Parathyroid adenoma (tissue), 2 donors: ENCODE results near the gene CELA2A.

Experiments
- H2AFZ ChIP-seq: fragments of 300-600 bp; sonication (generic); one replicate; pipeline ENCODE4 v1.7.0; 2017; ENCODE audit warnings: antibody characterized with exemption, mild to moderate bottlenecking
- H3K27ac ChIP-seq: fragments of 300-600 bp; sonication (generic); one replicate; pipeline ENCODE4 v1.7.0; 2017
- H3K27me3 ChIP-seq: fragments of 300-600 bp; sonication (generic); one replicate; pipeline ENCODE4 v1.7.0; 2017; ENCODE audit warnings: low read length; ENCODE audit not compliant: control insufficient read depth, insufficient read depth
- H3K36me3 ChIP-seq: fragments of 300-600 bp; sonication (generic); one replicate; pipeline ENCODE4 v1.7.0; 2017; ENCODE audit warnings: low read length; ENCODE audit not compliant: control insufficient read depth, insufficient read depth
- H3K4me1 ChIP-seq: fragments of 300-600 bp; sonication (generic); one replicate; pipeline ENCODE4 v1.7.0; 2017; ENCODE audit warnings: control low read depth
- H3K4me2 ChIP-seq: fragments of 300-600 bp; sonication (generic); one replicate; pipeline ENCODE4 v1.7.0; 2017; ENCODE audit warnings: low read length
- H3K4me3 ChIP-seq: fragments of 300-600 bp; sonication (generic); one replicate; pipeline ENCODE4 v1.7.0; 2017; ENCODE audit warnings: low read depth, low read length
- H3K79me2 ChIP-seq: fragments of 300-600 bp; sonication (generic); one replicate; pipeline ENCODE4 v1.7.0; 2017; ENCODE audit warnings: control low read depth
- H3K9ac ChIP-seq: fragments of 300-600 bp; sonication (generic); one replicate; pipeline ENCODE4 v1.7.0; 2017; ENCODE audit warnings: mild to moderate bottlenecking
- H3K9me3 ChIP-seq: fragments of 300-600 bp; sonication (generic); one replicate; pipeline ENCODE4 v1.7.0; 2017; ENCODE audit warnings: low read length; ENCODE audit not compliant: control insufficient read depth
- CTCF ChIP-seq: fragments of 300-600 bp; sonication (generic); IDR thresholded peaks from one replicate; pipeline ENCODE4 v1.7.0; 2017; ENCODE audit warnings: antibody characterized with exemption, mild to moderate bottlenecking
- donor health status: primary hyperparathyroidism.

Gene CELA2A

DNA sequence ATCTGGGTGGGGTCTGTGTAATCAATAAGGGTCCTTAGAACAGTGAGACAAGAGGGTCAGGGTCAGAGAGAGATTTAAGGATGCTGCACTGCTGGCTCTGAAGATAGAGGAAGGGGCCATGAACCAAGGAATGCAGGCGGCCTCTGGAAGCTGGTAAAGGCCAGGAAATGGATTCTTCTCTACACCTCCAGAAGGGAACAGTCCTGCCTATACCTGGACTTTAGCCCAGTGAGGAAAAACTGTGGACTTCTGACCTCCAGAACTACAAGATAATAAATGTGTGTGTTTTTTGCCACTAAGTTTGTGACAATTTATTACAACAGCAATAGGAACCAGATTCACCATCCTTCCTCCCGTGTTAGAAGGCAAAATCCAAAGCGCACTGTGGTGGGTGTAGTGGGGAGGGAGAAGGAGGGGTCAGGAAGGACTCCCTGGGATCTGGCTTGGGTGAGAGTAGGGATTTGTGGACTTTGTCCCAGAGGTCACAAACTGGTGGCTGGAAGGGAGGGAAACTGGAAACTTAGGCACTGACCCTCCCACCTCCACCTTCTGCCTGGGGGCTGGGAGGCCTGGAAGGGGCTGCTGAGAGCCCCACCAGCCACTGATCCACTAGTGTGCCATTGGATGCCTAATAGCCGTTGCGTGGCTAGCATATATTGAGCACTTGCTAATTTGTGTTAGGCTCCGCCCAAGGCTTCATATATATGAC lies 5.4 kb upstream of the CELA2A start:
- H3K27ac ChIP-seq, result no peak overlapping the region
- H3K27me3 ChIP-seq, result no peaks in the 10 kb centered on the region
- no peak overlapping the region for H3K4me2 ChIP-seq
- no peak for TF ChIP-seq CTCF
- no peaks in the 10 kb centered on the region for H3K36me3 ChIP-seq
- H3K79me2 ChIP-seq, result no peaks in the 10 kb centered on the region
- no peak overlapping the region for H2AFZ ChIP-seq
- H3K9ac ChIP-seq, result no peak overlapping the region
- no peak overlapping the region for H3K4me3 ChIP-seq
- H3K4me1 ChIP-seq, result no peaks in the 10 kb centered on the region
- no peaks in the 10 kb centered on the region for H3K9me3 ChIP-seq

DNA sequence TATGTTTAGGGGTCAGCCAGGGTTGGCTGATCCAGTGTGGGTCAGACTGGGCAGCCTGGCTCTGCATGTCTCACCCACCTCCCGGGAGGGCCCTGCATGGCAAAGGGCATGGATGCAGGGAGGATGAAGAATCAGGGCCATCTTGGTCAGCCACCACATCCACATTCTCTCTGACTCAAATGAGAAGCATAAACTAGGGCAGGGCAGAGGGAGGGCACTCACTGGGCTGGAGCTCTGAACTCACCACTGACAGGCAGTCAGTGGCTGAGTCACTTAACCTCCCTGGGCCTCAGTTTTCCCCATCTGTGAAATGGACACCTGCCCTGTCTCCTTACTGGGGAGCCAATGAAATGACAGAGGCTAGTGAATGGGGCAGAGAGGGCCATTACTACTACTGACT lies 4.3 kb upstream of the CELA2A start:
- Histone ChIP-seq H3K27me3 (no peaks in the 10 kb centered on the region), H3K36me3 (no peaks in the 10 kb centered on the region), H3K9me3 (no peaks in the 10 kb centered on the region), H3K4me2 (no peak overlapping the region), H3K4me1 (no peaks in the 10 kb centered on the region), H3K79me2 (no peaks in the 10 kb centered on the region), H3K9ac (no peak overlapping the region), H3K27ac (no peak overlapping the region), H3K4me3 (no peak overlapping the region), H2AFZ (no peak overlapping the region)
- TF ChIP-seq CTCF, result no peak

GRCh38 chr1:15452866-15453571 lies 3.5 kb upstream of the CELA2A start:
- Histone ChIP-seq H2AFZ (no peak overlapping the region), H3K4me3 (no peak overlapping the region), H3K36me3 (no peaks in the 10 kb centered on the region), H3K9ac (no peak overlapping the region), H3K4me2 (no peak overlapping the region), H3K4me1 (no peaks in the 10 kb centered on the region), H3K9me3 (no peaks in the 10 kb centered on the region), H3K27ac (no peak overlapping the region), H3K79me2 (no peaks in the 10 kb centered on the region), H3K27me3 (no peaks in the 10 kb centered on the region)
- TF ChIP-seq CTCF, result no peak

DNA sequence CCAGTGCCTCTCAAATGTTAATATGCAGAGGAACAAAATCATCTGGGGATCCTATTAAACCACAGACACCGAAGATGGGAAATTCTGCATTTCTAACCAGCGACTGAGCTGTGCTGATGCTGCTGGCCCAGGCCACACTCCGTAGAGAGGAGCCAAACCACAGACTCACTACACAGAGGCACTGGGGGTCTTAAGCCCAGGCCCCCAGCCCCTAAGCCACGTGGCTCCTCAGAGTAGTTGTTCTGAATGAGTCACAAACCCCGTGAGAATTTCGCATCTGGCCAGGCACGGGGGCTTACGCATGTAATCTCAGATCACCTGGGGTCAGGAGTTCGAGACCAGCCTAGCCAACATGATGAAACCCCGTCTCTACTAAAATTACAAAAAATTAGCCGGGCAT lies 2.8 kb upstream of the CELA2A start:
- no peaks in the 10 kb centered on the region for H3K4me1 ChIP-seq
- no peaks in the 10 kb centered on the region for H3K36me3 ChIP-seq
- H3K9ac ChIP-seq, result no peak overlapping the region
- no peaks in the 10 kb centered on the region for H3K79me2 ChIP-seq
- no peak overlapping the region for H3K4me3 ChIP-seq
- H2AFZ ChIP-seq, result no peak overlapping the region
- H3K9me3 ChIP-seq, result no peaks in the 10 kb centered on the region
- no peaks in the 10 kb centered on the region for H3K27me3 ChIP-seq
- no peak overlapping the region for H3K4me2 ChIP-seq
- H3K27ac ChIP-seq, result no peak overlapping the region
- TF ChIP-seq CTCF, result no peak

- no peak overlapping the region for H3K27ac ChIP-seq
- no peak for TF ChIP-seq CTCF
- no peak overlapping the region for H2AFZ ChIP-seq
- no peak overlapping the region for H3K4me3 ChIP-seq
- H3K9me3 ChIP-seq, result no peaks in the 10 kb centered on the region
- no peak overlapping the region for H3K9ac ChIP-seq
- H3K27me3 ChIP-seq, result no peaks in the 10 kb centered on the region
- H3K4me1 ChIP-seq, result no peaks in the 10 kb centered on the region
- no peak overlapping the region for H3K4me2 ChIP-seq
- H3K36me3 ChIP-seq, result no peaks in the 10 kb centered on the region
- H3K79me2 ChIP-seq, result no peaks in the 10 kb centered on the region
These were observed 2.3 kb upstream of the CELA2A start for GRCh38 chr1:15454256-15454655.
